Thyroid gland (tissue), 4 donors: ENCODE measurements around the gene CLEC20A.

Source experiments
- CTCF ChIP-seq, 6 experiments: fragments of 200-600 bp in 3 of 6; fragments of 450-650 bp in 3 of 6; sonication (generic) in 3 of 6; IDR thresholded peaks; one replicate each; pipeline ENCODE4 v1.5.1; 2016 to 2019; ENCODE audit warnings: antibody characterized with exemption in 6 of 6, mild to moderate bottlenecking in 2 of 6, inconsistent platforms in 1 of 6, moderate library complexity in 1 of 6
- POLR2A ChIP-seq, 2 donors: fragments of 450-650 bp; IDR thresholded peaks; one replicate each; pipeline ENCODE4 v1.6.1; 2017; ENCODE audit warnings: antibody characterized with exemption in 2 of 2, mild to moderate bottlenecking in 2 of 2, moderate library complexity in 1 of 2

- no peak for TF ChIP-seq CTCF (IDR thresholded peaks at IDR 0.05)
- TF ChIP-seq POLR2A (IDR thresholded peaks at IDR 0.05): no peak
Observed at GRCh38 chr1:178518894-178519293, 22.1 kb upstream of the CLEC20A start.
